ENCODE data around the gene ZRSR2.

ZRSR2 gene

DNA sequence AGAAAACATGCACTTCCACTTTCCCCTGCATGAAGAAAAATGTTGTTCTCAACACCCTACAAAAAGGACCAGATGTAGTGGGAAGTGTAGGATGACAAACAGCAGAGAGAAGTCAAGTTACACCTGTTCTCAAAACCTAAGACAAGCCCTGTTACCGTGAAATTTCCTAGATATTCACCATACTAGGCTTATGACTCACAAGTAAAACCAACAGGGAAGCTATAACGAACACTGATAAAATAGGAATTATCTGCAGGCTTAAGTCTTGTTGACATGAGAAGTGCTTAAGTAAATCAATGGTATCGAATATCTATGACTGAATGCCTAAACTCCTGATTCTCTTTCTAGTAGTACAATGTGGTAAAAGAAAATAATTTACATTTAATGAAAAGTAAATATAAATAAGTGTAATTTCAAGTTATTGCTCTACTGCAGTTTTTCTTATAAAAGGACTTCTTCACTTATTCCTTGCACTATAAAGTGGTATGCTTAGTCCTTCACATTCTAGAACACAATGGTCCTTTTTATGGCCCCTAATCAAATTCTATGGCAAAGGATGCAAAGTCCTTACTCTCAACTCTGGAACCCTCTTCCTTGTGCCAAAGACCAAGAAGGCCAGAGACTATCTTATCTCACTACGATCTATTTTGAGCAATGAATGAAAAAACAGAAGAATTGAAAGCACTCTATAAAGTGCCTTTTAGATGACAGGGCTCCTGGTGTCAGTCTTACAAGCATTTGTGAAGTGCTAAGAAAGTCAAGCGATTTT, 44.7 kb downstream of the ZRSR2 start:
- H3K27me3 ChIP-seq (ENCODE audit: low read depth, low read length), result no peaks in the 10 kb centered on the region
- no peaks in the 10 kb centered on the region for H4K20me1 ChIP-seq (ENCODE audit: insufficient read depth, low read length)
- no peak overlapping the region for H3K4me3 ChIP-seq (ENCODE audit: low read length)
- no peak for TF ChIP-seq EZH2phosphoT487 (IDR thresholded peaks at IDR 0.05; ENCODE audit: low read depth)
- TF ChIP-seq, protein P1, sequence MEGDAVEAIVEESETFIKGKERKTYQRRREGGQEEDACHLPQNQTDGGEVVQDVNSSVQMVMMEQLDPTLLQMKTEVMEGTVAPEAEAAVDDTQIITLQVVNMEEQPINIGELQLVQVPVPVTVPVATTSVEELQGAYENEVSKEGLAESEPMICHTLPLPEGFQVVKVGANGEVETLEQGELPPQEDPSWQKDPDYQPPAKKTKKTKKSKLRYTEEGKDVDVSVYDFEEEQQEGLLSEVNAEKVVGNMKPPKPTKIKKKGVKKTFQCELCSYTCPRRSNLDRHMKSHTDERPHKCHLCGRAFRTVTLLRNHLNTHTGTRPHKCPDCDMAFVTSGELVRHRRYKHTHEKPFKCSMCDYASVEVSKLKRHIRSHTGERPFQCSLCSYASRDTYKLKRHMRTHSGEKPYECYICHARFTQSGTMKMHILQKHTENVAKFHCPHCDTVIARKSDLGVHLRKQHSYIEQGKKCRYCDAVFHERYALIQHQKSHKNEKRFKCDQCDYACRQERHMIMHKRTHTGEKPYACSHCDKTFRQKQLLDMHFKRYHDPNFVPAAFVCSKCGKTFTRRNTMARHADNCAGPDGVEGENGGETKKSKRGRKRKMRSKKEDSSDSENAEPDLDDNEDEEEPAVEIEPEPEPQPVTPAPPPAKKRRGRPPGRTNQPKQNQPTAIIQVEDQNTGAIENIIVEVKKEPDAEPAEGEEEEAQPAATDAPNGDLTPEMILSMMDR (IDR thresholded peaks at IDR 0.05; ENCODE audit: low read depth, low read length), result no peak
- H3K79me2 ChIP-seq (ENCODE audit: low read length), result no peaks in the 10 kb centered on the region
- no peaks in the 10 kb centered on the region for H3K4me1 ChIP-seq (ENCODE audit: low read length)
- no peak overlapping the region for H3K4me2 ChIP-seq (ENCODE audit: low read length)
- no peak overlapping the region for H3K9ac ChIP-seq (ENCODE audit: low read length)
- peaks cover 2% of the 10 kb centered on the region for H3K36me3 ChIP-seq (replicated peaks; ENCODE audit: low read depth, low read length)
- no peak overlapping the region for H2AFZ ChIP-seq (ENCODE audit: low read depth, low read length)
- no peak overlapping the region for H3K27ac ChIP-seq (ENCODE audit: low read length)
- H3K9me3 ChIP-seq (ENCODE audit: insufficient read depth, low read length), result no peaks in the 10 kb centered on the region

DNA sequence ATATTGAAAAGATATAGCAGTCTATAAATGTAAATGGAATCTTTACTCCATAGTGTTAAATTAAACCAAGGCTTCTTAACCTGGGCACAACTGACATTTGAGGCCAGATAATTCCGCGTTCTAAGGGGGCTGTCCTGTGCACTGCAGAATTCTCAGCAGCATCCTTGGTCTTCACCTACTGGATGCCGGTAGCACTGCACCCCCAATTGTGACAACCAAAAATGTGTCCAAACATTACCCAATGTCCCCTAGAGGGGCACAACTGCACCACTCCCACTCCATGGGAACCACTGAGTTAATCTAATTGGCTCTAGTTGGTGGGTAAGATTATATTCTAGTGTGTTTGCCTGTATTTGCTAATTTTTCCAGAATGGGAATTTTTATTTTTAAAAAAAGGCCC, 47.7 kb downstream of the ZRSR2 start:
- no peaks in the 10 kb centered on the region for H3K27me3 ChIP-seq (ENCODE audit: low read depth, low read length)
- H2AFZ ChIP-seq (ENCODE audit: low read depth, low read length), result no peak overlapping the region
- no peaks in the 10 kb centered on the region for H3K4me1 ChIP-seq (ENCODE audit: low read length)
- H3K27ac ChIP-seq (ENCODE audit: low read length), result no peak overlapping the region
- no peak overlapping the region for H3K4me2 ChIP-seq (ENCODE audit: low read length)
- H3K9ac ChIP-seq (ENCODE audit: low read length), result no peak overlapping the region
- no peaks in the 10 kb centered on the region for H3K9me3 ChIP-seq (ENCODE audit: insufficient read depth, low read length)
- H3K79me2 ChIP-seq (ENCODE audit: low read length), result no peaks in the 10 kb centered on the region
- H4K20me1 ChIP-seq (ENCODE audit: insufficient read depth, low read length), result no peaks in the 10 kb centered on the region
- no peak for TF ChIP-seq EZH2phosphoT487 (IDR thresholded peaks at IDR 0.05; ENCODE audit: low read depth)
- TF ChIP-seq, protein P1 (IDR thresholded peaks at IDR 0.05; ENCODE audit: low read depth, low read length), result peak; percentile 13; the same call in 1 of the 2 replicates
- H3K4me3 ChIP-seq (ENCODE audit: low read length), result no peak overlapping the region
- peaks cover 2% of the 10 kb centered on the region for H3K36me3 ChIP-seq (replicated peaks; ENCODE audit: low read depth, low read length)

DNA sequence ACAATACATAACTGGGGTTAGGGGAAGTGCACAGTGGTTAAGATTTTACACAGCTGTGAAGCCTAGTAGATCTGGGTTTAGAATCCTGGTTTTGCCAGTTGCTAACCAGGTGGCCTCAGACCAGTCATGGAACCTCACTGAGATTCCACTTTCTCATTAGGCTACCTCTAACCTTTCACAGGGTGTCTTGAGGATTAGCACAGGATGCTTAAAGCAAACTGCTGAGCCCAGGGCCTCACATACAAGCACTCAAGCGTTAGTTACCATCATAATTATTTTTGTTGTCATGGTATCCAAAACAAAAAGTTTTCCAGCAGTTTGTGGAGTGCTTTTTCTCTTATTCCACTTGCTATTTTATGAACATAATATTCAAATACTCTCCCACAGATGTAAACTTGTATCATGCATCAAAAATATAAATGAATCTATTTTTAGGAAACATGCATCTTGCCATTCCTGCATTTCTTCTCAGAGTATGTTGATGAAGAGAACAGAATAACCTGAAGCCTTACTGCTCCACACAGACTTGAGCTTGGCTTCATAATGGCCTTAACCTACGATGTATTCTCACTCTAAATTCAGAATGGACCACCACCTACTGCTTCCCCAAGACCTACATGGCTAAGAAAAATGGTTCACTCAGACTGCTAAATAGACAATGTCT, 51.7 kb downstream of the ZRSR2 start:
- H3K27me3 ChIP-seq (ENCODE audit: low read depth, low read length), result no peaks in the 10 kb centered on the region
- H3K9me3 ChIP-seq (ENCODE audit: insufficient read depth, low read length), result no peaks in the 10 kb centered on the region
- no peak overlapping the region for H2AFZ ChIP-seq (ENCODE audit: low read depth, low read length)
- H3K9ac ChIP-seq (ENCODE audit: low read length), result no peak overlapping the region
- H3K4me2 ChIP-seq (ENCODE audit: low read length), result no peak overlapping the region
- H3K4me1 ChIP-seq (ENCODE audit: low read length), result no peaks in the 10 kb centered on the region
- TF ChIP-seq, protein P1 (IDR thresholded peaks at IDR 0.05; ENCODE audit: low read depth, low read length), result no peak
- TF ChIP-seq EZH2phosphoT487 (IDR thresholded peaks at IDR 0.05; ENCODE audit: low read depth), result no peak
- H3K4me3 ChIP-seq (ENCODE audit: low read length), result no peak overlapping the region
- H3K36me3 ChIP-seq (replicated peaks; ENCODE audit: low read depth, low read length), result peaks cover 8% of the 10 kb centered on the region
- H3K27ac ChIP-seq (ENCODE audit: low read length), result no peak overlapping the region
- H4K20me1 ChIP-seq (ENCODE audit: insufficient read depth, low read length), result no peaks in the 10 kb centered on the region
- H3K79me2 ChIP-seq (ENCODE audit: low read length), result no peaks in the 10 kb centered on the region

DNA sequence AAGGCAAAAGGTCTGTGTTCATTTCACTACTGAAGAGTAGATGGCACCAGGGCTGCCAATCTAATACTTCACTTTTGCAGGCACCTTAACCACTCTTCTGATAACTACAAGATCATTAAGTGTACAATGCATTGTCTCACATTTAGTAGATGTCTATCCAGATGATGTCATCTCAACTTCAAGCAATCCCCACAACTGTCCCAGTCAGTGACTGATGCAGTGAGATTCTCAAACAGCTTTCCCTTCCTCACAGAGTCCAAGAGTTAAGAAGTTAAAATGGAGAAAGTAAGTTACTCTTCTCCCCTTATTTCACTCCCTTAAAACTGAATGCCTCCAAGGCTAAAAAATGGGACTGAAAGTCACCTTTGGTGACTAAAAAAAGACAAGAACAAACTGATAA, 53.7 kb downstream of the ZRSR2 start:
- Histone ChIP-seq H3K9me3 (ENCODE audit: insufficient read depth, low read length) (no peaks in the 10 kb centered on the region), H3K27me3 (ENCODE audit: low read depth, low read length) (no peaks in the 10 kb centered on the region), H3K36me3 (replicated peaks; ENCODE audit: low read depth, low read length) (peaks cover 9% of the 10 kb centered on the region), H3K4me3 (ENCODE audit: low read length) (no peak overlapping the region), H3K27ac (ENCODE audit: low read length) (no peak overlapping the region), H3K9ac (ENCODE audit: low read length) (no peak overlapping the region), H3K4me2 (ENCODE audit: low read length) (no peak overlapping the region), H2AFZ (ENCODE audit: low read depth, low read length) (no peak overlapping the region), H3K79me2 (ENCODE audit: low read length) (no peaks in the 10 kb centered on the region), H3K4me1 (ENCODE audit: low read length) (peaks cover 3% of the 10 kb centered on the region; the same call in 1 of the 2 replicates), H4K20me1 (ENCODE audit: insufficient read depth, low read length) (no peaks in the 10 kb centered on the region)
- no peak for TF ChIP-seq EZH2phosphoT487 (IDR thresholded peaks at IDR 0.05; ENCODE audit: low read depth)
- TF ChIP-seq, protein P1 (IDR thresholded peaks at IDR 0.05; ENCODE audit: low read depth, low read length), result no peak

Measured in OCI-LY3 (cell line).